Glomerular visceral epithelial cell (primary cell): ENCODE results near the gene DGCR8.

Experiments
- DNase-seq: peaks from one replicate; pipeline ENCODE4 v3.0.0-alpha.2; 2016; ENCODE audit errors: extremely low spot score

The DGCR8 gene

GRCh38 chr22:20124083-20124787 is 44.2 kb downstream of the DGCR8 start:
- no peak for DNase-seq

- DNase-seq, result no peak
Observed at GRCh38 chr22:20125201-20126174, 45.4 kb downstream of the DGCR8 start.

- no peak for DNase-seq
Observed at GRCh38 chr22:20126284-20127029, 46.4 kb downstream of the DGCR8 start.

GRCh38 chr22:20127318-20127868 is 47.4 kb downstream of the DGCR8 start:
- no peak for DNase-seq

DNA sequence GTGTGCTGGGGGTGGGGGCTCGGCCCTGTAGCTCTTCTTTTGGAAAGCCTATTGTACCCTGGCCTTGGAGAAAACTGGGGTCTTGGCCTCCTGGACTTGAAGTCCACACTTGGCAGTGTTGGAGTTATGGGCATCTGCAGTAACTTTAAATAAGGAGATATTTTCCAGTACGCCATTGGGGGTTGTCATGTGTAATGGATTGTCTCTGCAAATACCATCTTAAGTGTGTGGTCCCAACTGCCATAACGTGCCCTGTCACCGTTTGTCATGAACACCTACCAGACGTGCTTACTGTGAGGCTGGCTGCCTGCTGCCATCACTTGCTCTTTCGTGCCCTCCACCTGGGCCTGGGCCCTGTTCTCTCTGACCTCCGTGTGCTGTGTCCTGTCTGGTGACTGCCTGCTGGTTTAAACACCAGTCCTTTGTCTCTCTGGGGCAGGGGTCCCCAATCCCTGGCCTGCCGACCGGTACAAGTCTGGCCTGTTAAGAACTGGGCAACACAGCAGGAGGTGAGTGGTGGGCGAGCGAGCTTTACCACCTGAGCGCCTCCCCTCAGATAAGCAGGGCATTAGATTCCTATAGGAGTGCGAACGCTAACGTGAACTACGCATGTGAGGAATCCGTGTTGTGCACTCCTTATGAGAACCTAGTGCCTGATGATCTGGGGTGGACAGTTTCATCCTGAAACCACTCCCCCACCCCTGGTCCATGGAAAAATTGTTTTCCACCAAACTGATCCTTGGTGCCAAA is 48.0 kb downstream of the DGCR8 start:
- no peak for DNase-seq

GRCh38 chr22:20128619-20128901 is 48.5 kb downstream of the DGCR8 start:
- DNase-seq, result no peak

DNA sequence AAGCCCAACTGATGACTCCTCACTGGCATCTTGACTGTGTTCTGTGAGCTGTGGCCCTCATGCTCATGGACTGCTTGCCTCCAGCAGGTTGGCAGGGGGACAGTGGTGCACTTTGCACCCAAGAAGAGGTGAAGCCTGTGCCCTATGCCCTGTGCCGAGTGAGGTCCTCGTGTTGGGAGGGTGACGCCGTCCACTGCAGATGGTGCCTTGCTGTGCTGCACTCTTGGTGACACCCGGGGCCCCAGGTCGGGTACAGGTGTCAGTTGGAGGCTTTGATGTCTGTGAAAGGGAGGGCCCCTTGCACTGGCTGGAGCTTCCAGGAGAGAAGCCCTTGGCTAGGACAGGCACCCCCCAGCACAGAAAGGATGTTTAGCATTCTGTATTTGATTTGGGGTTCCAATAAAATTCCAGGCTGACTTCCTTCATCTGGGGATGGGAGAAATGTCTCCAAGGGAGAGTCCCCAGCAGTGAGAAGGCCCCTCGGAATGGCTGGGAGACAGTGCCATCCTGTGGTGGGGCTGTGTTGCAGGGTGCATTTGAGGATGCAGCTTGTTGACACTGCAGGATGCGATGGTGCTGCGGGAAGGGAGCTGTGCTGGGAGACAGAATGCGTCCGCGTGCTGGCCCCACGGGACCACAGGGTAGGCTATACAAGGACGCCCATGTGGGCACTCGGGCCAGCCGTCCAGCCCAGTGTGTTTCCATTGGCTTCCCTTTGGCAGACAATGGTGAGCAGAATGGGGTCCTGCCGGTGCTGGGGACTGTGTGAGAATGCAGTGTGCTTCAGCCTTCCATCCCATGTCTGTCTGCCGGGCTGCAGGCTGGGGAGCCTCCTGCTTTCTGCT is 49.1 kb downstream of the DGCR8 start:
- peak; percentile 33 for DNase-seq

DNA sequence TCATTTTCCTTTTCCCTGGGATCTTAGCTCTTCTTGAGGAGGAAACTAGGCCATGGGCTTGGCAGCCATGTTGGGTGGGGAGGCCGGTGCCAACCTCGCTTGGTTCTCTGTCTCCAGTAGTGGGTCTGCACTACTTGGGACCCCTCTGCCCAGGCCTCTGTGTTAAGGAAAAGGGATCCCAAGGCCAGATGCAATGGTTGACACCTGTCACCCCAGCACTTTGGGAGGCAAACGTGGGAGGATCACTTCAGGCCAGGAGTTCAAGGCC is 49.6 kb downstream of the DGCR8 start:
- no peak for DNase-seq

GRCh38 chr22:20130319-20130718 is 50.3 kb downstream of the DGCR8 start:
- no peak for DNase-seq

DNA sequence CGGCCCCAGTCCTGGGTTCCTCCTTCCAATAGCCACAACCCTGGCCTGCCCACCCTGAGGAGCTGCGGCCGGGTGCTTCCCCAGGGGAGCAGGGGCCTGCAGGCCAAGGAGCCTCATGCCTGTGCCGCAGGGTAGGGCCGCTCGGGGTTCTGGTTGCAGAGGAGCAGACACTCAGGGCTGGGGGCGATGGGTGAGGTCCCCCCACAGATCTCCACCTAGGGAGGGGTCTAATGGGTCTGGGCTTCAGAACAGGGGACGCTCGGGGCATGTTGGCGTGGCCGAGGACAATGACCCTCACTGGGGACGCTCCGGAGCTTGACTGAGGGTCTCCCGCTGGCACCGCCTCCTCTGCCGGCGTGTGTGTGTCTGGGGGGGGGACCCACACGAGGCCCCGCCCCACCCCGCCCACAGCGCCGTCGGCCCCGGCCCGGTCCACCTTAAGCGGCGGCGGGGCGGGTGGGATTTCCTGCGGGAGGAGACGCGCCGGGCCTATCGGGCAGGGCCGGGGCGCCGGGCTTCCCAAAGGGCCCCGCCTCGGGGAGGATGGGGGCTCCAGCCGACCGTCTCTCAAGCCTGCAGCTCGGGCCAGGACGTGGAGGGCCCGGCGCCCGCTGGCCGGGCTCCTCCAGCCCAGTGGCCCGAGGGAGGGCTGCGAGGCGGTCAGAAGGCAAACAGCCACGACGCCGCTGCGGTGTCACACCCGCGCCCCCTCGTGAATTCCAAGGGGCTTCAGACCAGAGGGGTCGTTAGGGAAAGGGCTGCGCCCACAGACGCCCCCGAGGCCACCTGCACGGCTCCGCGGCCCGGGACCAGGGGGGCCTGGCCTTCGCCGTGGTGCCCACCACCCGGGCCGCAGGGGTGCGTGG is 50.9 kb downstream of the DGCR8 start:
- DNase-seq, result peak; percentile 72

- no peak for DNase-seq
Observed at GRCh38 chr22:20131597-20131858, 51.5 kb downstream of the DGCR8 start, which contains the start of gene ZDHHC8. Gene ZDHHC8 (plus strand): TSS chr22:20131804. CDS start chr22:20131948, 144 bp downstream.

DNA sequence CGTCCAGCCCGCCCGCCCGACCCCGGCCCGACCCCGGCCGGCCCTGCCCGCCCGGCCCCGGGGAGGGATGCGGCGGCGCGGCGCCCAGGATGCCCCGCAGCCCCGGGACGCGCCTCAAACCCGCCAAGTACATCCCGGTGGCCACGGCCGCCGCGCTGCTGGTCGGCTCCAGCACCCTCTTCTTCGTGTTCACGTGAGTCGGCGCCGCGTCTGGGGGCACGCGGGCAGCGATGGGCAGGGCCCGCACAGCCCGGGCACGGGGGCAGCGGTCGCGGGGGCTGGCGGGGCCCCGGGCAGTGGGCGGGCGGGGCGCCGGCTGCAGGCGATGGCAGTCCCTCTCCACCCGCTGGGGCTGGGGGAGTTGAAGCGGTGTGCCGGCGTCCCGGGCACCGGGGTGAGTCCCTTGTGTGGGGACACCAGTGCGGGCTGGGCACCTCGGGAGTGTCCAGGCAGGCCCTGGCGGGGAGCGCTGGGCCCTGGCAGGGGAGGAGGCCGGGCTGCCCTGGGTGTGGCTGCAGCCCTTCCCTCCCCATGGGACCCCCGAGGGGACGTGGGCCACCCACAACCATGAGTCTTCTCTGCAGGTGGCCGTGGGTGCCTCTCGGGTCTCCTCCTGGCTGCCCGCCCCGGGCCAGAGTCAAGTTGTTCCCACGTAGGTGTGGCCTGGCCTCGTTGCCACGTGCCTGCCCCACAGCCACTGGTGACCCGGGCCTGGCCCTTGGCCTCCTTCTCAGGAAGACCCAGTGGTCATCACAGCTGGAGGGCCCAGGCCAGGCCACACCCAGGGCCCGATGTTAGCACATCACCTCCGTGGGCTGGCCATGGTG is 52.0 kb downstream of the DGCR8 start:
- no peak for DNase-seq

DNA sequence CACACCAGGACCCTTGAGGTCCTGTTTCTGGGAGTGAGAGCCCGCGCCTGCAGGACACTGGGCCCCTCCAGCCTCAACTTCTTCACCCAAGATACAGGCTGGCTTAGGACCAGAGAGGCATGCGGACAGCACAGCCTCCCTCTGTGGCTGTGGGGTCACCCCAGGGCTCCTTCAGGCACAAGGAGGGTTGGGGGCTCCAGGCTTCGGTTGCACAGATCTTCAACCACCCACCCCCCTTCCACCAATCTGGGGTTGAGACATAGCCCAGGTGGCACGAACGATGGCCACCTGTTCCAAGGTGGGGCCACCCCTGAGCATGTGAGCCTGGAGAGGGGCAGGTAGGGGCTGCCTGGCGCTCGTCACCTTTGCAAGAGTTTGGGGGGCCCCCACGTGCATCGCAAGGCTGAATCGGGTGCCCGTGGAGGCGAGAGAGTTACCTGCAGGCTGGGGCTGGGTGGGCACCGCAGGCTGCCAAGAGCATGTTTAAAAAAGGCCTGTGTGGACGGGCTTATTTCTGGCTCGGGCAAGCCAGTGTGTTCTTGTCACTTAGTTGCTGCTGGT is 52.7 kb downstream of the DGCR8 start:
- no peak for DNase-seq

DNA sequence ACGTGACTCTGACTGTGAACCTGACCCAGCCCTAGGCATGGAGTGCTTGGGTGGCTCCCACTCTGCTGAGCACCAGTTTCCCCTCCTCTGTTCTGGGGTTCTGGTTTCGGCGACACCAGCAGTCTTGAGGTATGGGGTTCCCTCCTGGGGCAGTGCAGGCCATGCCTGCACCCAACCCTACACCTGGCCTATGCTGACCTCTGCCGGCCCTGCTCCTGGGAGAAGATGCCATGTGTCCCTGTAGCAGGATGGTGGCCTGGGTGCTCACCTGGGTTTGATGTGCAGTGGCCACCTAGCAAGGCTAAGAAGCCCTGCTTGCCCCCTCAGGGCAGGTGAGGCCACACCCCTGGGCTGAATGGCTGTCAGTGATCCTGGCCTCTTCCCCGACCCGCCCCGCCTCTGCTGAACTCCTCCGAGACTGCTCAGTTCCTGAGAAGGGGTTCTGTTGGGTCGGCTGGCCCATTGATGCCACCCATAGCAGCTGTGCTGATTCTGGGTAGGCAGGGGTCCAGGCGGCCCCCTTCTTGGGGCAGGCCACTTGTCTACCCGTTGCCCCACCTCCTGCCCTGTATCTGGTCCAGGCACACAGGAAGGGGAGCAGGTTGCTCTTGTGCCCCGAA is 54.0 kb downstream of the DGCR8 start:
- DNase-seq, result no peak

GRCh38 chr22:20135265-20135664 is 55.2 kb downstream of the DGCR8 start:
- no peak for DNase-seq

- no peak for DNase-seq
Observed at GRCh38 chr22:20135806-20136602, 56.0 kb downstream of the DGCR8 start.

DNA sequence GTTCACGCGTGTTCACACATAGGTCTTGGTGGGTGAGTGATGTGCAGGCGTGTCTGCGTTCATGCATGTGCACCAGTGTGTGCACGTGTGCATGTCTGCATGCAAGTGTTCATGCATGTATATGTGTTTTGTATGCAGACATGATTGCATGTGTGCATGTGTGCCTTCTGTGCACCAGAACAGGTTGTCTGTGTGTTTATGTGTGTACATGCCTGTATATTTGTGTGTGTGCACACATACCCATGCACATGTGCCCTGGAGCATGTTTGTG is 56.5 kb downstream of the DGCR8 start:
- DNase-seq, result no peak

DNA sequence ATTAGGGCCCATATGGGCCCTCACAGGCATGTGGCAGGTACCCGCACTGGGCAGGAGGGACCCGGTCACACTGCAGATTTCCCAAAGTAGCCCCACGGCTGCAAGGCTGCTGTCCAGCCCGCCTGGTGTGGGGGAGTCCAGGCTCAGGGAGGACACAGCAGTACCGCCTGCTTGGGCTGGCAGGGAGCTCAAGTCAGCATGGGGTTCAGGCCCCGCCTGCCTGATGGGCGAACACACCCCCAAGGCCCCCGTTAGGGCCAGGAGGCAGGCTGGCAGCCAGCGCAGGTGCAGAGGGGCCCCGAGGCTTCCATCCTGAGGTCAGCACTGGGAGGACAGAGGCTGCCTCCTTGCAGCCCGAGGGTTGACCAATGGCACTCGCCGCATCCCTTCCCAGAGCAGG is 57.1 kb downstream of the DGCR8 start:
- DNase-seq, result no peak
